SU-DHL-6 (cell line): ENCODE results near the gene CEP135.
"Not testable (repeated sequence)": the region's sequence is repeated elsewhere in the genome, so short reads cannot be mapped to it uniquely, and the experiment has no call there.

Experiments
- H2AFZ ChIP-seq: fragments of 200-600 bp; sonication (generic); 2 replicates; pipeline ENCODE4 v1.6.1; 2014; ENCODE audit warnings: low read depth, mild to moderate bottlenecking, moderate library complexity, mixed read lengths, antibody characterized with exemption, low read length; ENCODE audit not compliant: severe bottlenecking
- H3F3A ChIP-seq: fragments of 200-600 bp; shearing (Covaris generic); 2 replicates; pipeline ENCODE4 v1.6.0; 2016; ENCODE audit warnings: antibody characterized with exemption, mild to moderate bottlenecking; ENCODE audit not compliant: insufficient read depth
- H3K27ac ChIP-seq: fragments of 200-600 bp; sonication (generic); 2 replicates; pipeline ENCODE4 v1.5.1; 2016; ENCODE audit warnings: low read depth, mild to moderate bottlenecking, low read length, moderate library complexity, mixed read lengths
- H3K27me3 ChIP-seq: fragments of 200-600 bp; sonication (generic), shearing (Covaris generic); 2 replicates; pipeline ENCODE4 v1.6.0; 2014; ENCODE audit warnings: mild to moderate bottlenecking, low read length
- H3K36me3 ChIP-seq: fragments of 200-600 bp; sonication (generic); 2 replicates; pipeline ENCODE4 v1.6.1; 2014; ENCODE audit warnings: mild to moderate bottlenecking, low read length, mixed read lengths
- H3K4me2 ChIP-seq: fragments of 300-600, 200-600 bp; shearing (Covaris generic), sonication (generic); 2 replicates; pipeline ENCODE4 v1.6.0; 2014; ENCODE audit warnings: low read length, low read depth, mild to moderate bottlenecking; ENCODE audit not compliant: poor library complexity, severe bottlenecking
- H3K4me3 ChIP-seq: fragments of 200-600 bp; sonication (generic); 2 replicates; pipeline ENCODE4 v1.5.1; 2014; ENCODE audit warnings: antibody characterized with exemption, low read length, mild to moderate bottlenecking, mixed read lengths; ENCODE audit not compliant: insufficient read depth, poor library complexity, severe bottlenecking
- H3K79me2 ChIP-seq: fragments of 200-600 bp; sonication (generic); 2 replicates; pipeline ENCODE4 v1.6.1; 2014; ENCODE audit warnings: mild to moderate bottlenecking, low read length, moderate library complexity; ENCODE audit not compliant: insufficient read depth
- H3K9ac ChIP-seq: fragments of 200-600 bp; sonication (generic); 2 replicates; pipeline ENCODE4 v1.7.0; 2014; ENCODE audit warnings: mild to moderate bottlenecking, low read length
- H3K9me2 ChIP-seq: fragments of 200-600 bp; sonication (generic); replicated peaks from 2 replicates; pipeline ENCODE4 v1.6.1; 2014; ENCODE audit warnings: low read length; ENCODE audit not compliant: insufficient read depth
- H3K9me3 ChIP-seq: fragments of 200-600 bp; sonication (generic); 2 replicates; pipeline ENCODE4 v1.6.1; 2014; ENCODE audit warnings: low read length, mixed read lengths; ENCODE audit not compliant: insufficient read depth
- H4K20me1 ChIP-seq: fragments of 200-600 bp; sonication (generic); 2 replicates; pipeline ENCODE4 v1.6.1; 2014; ENCODE audit warnings: low read depth, mild to moderate bottlenecking, antibody characterized with exemption, low read length, moderate library complexity, mixed read lengths
- EZH2phosphoT487 ChIP-seq: fragments of 200-600 bp; sonication (generic), shearing (Covaris generic); conservative IDR thresholded peaks from 2 replicates; pipeline ENCODE4 v1.6.1; 2018; ENCODE audit warnings: mild to moderate bottlenecking, antibody characterized with exemption, low read length, moderate library complexity, mixed read lengths
- TF ChIP-seq, protein P1 (sequence below): fragments of 200-600 bp; sonication (generic); IDR thresholded peaks from one replicate; pipeline ENCODE4 v1.5.1; 2017; ENCODE audit warnings: antibody characterized with exemption, mild to moderate bottlenecking, low read length, moderate library complexity; ENCODE audit not compliant: insufficient read depth, poor library complexity, severe bottlenecking

Gene CEP135

DNA sequence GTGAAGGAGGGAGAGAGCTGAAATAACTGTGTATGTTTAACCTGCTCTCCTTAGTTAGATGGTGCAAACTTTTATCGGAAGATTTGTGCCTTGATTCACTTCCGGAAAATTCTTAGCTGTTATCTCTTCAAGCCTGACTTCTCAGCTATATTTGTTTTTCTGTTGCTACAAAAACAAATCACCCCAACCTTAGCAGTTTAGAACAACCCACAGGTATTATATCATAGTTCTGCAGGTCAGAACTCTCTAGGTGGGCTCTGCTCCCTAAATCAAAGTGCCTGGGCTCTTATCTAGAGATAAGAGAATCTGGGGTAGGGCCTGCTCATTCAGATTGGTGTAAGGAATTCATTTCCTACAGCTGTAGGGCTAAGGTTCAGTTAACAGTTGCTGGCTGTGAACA, 15.1 kb upstream of the CEP135 start:
- no peaks in the 10 kb centered on the region for H4K20me1 ChIP-seq
- H3K9ac ChIP-seq = no peak overlapping the region
- no peaks in the 10 kb centered on the region for H3K9me2 ChIP-seq
- no peaks in the 10 kb centered on the region for H3K9me3 ChIP-seq
- H3K4me2 ChIP-seq = no peak overlapping the region
- TF ChIP-seq, protein P1, sequence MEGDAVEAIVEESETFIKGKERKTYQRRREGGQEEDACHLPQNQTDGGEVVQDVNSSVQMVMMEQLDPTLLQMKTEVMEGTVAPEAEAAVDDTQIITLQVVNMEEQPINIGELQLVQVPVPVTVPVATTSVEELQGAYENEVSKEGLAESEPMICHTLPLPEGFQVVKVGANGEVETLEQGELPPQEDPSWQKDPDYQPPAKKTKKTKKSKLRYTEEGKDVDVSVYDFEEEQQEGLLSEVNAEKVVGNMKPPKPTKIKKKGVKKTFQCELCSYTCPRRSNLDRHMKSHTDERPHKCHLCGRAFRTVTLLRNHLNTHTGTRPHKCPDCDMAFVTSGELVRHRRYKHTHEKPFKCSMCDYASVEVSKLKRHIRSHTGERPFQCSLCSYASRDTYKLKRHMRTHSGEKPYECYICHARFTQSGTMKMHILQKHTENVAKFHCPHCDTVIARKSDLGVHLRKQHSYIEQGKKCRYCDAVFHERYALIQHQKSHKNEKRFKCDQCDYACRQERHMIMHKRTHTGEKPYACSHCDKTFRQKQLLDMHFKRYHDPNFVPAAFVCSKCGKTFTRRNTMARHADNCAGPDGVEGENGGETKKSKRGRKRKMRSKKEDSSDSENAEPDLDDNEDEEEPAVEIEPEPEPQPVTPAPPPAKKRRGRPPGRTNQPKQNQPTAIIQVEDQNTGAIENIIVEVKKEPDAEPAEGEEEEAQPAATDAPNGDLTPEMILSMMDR = no peak
- no peak for TF ChIP-seq EZH2phosphoT487
- H3K79me2 ChIP-seq = no peaks in the 10 kb centered on the region
- H3K4me3 ChIP-seq = no peak overlapping the region
- no peak overlapping the region for H3K27ac ChIP-seq
- H3K27me3 ChIP-seq = no peaks in the 10 kb centered on the region
- H3F3A ChIP-seq = no peaks in the 10 kb centered on the region
- no peaks in the 10 kb centered on the region for H3K36me3 ChIP-seq
- no peak overlapping the region for H2AFZ ChIP-seq

GRCh38 chr4:55935907-55936306, 12.8 kb upstream of the CEP135 start:
- H4K20me1 ChIP-seq, H3K4me3 ChIP-seq, H3K9me3 ChIP-seq, H3K27ac ChIP-seq, H3K9ac ChIP-seq, H3K4me2 ChIP-seq, H2AFZ ChIP-seq, H3K27me3 ChIP-seq, H3K36me3 ChIP-seq, H3K9me2 ChIP-seq, H3F3A ChIP-seq, H3K79me2 ChIP-seq: not testable (repeated sequence)

DNA sequence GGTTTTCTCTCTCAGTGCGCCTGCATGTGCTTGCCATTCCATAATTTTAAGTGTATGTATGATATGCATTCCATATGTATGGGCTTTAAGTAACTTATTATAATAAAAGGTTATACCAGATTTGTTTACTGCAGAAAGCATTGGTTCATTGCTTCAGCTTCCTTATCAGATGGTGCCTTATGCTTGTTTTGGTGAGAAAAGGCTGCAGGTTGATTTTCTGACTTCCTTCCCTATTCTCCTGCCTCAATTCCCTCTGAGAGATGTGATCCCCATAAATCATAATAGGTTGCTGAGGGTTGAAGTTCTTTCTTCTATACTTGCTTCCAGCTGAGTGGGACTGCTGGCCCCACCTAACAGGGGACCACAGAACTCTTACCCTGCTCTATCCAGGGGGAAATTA, 10.3 kb upstream of the CEP135 start:
- no peaks in the 10 kb centered on the region for H3K9me2 ChIP-seq
- no peak overlapping the region for H3K4me2 ChIP-seq
- H3F3A ChIP-seq = no peaks in the 10 kb centered on the region
- H3K4me3 ChIP-seq = no peak overlapping the region
- no peaks in the 10 kb centered on the region for H4K20me1 ChIP-seq
- no peaks in the 10 kb centered on the region for H3K79me2 ChIP-seq
- TF ChIP-seq EZH2phosphoT487 = no peak
- TF ChIP-seq, protein P1 = no peak
- H3K9ac ChIP-seq = no peak overlapping the region
- H2AFZ ChIP-seq = no peak overlapping the region
- no peaks in the 10 kb centered on the region for H3K27me3 ChIP-seq
- no peaks in the 10 kb centered on the region for H3K9me3 ChIP-seq
- no peaks in the 10 kb centered on the region for H3K36me3 ChIP-seq
- no peak overlapping the region for H3K27ac ChIP-seq

DNA sequence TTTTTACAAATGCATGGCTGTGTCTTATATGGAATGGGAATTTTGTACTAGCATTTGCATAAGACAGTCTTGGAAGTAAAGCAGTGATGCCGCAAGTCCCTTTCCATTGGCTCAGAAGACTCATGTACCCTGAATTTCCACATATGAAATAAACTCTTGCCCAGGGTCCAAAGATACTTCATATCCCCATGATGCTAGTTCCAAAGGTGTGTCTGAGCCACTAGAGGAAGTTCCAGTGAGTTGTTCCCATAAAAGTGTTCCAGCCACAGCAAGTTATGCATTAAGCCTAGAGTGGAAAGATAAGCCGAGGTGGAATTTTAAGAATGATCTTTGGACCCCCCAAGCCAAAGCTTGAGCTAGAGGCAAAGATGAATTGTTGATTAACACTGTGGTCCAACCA, 9.3 kb upstream of the CEP135 start:
- no peak overlapping the region for H3K4me3 ChIP-seq
- H2AFZ ChIP-seq = no peak overlapping the region
- no peaks in the 10 kb centered on the region for H3K36me3 ChIP-seq
- no peak for TF ChIP-seq EZH2phosphoT487
- TF ChIP-seq, protein P1 = no peak
- no peaks in the 10 kb centered on the region for H4K20me1 ChIP-seq
- no peak overlapping the region for H3K4me2 ChIP-seq
- no peaks in the 10 kb centered on the region for H3K79me2 ChIP-seq
- no peaks in the 10 kb centered on the region for H3K9me3 ChIP-seq
- H3F3A ChIP-seq = no peaks in the 10 kb centered on the region
- H3K9me2 ChIP-seq = no peaks in the 10 kb centered on the region
- H3K9ac ChIP-seq = no peak overlapping the region
- H3K27me3 ChIP-seq = no peaks in the 10 kb centered on the region
- no peak overlapping the region for H3K27ac ChIP-seq
